Right renal pelvis (tissue), 4 donors: Measurements from ENCODE around the gene ALDOB. TPM values are rescaled to one million over a fixed set of nuclear protein-coding genes. Genes with fewer than 3 reads are reported as not detected.

Source experiments
- DNase-seq, 4 donors: peaks; one replicate each; pipeline ENCODE4 v3.0.0-alpha.2; 2013; ENCODE audit warnings: low read depth in 4 of 4, low spot score in 3 of 4, missing footprints in 1 of 4
- polyA plus RNA-seq, 4 donors: library from polyadenylated mRNA; unstranded; fragments of 120-200 nt; gene quantifications; one replicate each; pipeline ENCODE4 v1.2.1, GENCODE V29; 2013; ENCODE audit not compliant: insufficient read length in 4 of 4

ALDOB gene
- 1,000 to 10,000 TPM in 1 of 4 donors, 100 to 1,000 TPM in 3; 651 to 1,095 (median 808) TPM for polyA plus RNA-seq

DNA sequence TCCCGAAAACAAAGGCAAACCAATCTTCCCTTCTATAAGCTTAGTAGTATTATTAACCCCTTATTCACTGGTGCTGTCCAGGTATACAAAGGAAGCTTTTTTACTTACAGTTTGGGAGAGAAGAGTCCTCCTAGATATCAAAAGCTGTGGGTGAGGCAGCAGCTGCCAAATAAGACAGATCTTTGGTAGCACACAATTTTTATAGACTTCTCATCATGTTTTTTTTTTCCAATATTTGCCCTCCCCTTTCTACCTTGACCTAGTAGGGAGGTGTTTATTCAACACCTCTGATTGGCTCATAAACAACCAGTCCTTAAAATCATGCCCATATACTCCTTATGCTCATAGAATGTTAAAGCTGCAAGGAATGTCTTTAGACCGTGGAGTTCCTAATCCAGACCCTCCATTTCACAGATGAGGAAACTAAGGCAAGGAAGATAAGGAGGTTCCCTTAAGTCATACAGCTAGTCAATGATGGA lies at the start of gene ALDOB:
ALDOB (minus strand) TSS at position 174 of the 479 bp plus-strand sequence. CDS start 4,887 bp downstream, outside the sequence.
- DNase-seq = no peak

DNA sequence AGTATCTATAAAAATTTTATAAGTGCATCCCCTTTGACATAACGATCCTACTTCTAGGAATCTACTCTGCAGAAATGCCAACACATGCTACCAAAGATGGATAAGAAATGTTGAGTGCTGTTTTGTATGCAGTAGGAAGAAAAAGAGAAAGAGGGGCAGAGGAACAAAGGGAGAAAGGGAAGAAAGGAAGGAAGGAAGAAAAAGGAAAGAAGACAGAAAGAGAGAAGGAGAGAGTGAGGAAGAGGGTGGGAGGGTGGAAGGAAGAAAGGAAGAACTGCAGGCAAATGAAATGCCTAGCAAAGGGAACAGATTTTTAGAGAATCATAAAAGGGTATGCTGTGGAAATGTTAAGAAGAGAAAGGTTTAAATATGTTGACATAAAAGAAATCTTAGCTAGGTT lies 48.5 kb upstream of the ALDOB start:
- DNase-seq = no peak

DNA sequence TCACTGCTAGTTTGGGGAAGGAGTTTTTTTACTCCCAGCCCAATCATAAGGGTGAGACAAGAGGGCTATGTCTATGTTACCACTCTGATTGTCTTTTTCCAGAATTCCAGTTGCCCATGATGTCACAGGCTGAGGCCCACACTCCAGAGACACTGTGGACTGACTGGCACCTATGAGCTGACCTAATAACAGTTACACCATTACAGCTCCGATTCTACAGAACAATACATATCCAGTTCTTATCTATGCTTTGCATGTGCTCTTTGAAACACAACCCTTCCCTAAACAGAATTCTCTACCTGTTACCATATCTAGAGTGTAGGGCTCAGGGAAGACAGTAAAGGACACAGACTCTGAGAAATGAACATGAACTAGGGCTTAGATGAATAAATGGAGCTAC lies 45.7 kb upstream of the ALDOB start:
- no peak for DNase-seq

GRCh38 chr9:101480386-101480785 lies 44.8 kb upstream of the ALDOB start:
- no peak for DNase-seq

- DNase-seq = no peak
Observed at GRCh38 chr9:101479338-101480030, 43.9 kb upstream of the ALDOB start.

DNA sequence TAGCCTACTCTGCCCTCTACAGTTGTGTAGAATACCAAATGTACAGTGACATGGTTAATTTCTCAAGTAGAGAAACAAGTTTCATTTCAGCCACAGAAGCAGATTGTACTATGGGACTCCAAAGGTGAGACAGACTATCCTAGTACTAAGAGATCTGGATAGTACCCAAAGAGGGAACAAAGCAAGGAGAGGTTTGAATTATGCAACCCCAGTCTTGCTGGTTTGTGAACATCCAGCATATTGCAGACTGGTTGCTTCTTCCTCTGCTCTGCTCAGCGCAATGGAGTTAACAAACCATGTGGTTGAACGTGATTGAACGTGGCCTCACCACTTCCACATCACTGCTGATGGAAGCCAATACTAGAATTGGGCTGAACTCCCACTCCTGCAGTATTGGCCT lies 43.3 kb upstream of the ALDOB start:
- DNase-seq = no peak

DNA sequence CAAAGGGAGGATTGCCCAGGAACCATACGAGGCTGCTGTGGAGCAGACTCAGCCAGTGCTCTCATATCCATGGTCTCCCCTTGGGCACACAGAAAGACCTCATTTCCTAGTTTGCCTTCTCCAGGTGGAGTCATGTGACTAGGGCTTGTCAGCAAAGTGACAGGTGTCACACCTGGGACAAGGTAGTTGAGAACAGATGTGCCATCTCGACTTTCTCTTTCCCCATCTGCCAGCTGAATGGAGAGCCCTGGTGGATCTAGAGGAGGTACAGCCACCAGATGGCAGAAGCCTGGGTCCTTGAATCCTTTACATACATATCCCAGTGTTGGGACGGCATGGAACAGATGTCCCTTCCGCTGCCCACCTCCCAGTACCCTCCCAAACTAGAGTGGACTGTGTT lies 42.9 kb upstream of the ALDOB start:
- DNase-seq = no peak

GRCh38 chr9:101477736-101478135 lies 42.2 kb upstream of the ALDOB start:
- DNase-seq = no peak

GRCh38 chr9:101477214-101477613 lies 41.6 kb upstream of the ALDOB start:
- no peak for DNase-seq

- DNase-seq = no peak
Observed at GRCh38 chr9:101476576-101477208, 41.1 kb upstream of the ALDOB start.

DNA sequence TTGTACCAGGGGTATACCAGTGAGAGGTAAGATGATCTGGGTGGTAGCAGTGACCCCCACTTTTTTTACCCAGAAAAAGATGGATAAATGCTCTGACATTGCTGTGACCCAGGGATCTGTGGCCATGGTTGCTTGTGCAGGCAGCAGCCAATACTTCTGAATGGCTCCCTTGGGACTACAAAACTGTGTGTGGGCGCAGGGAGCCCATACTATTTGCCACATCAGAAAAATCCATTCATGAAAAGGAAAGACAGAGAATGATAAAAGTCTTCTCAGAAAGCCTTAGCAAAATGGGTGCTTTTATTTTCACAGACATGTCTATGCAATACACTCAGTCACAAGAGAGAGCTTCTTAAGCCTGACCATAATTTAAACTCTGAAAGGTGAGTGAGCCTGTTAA lies 37.3 kb upstream of the ALDOB start:
- DNase-seq = no peak

GRCh38 chr9:101470929-101471328 lies 35.4 kb upstream of the ALDOB start:
- DNase-seq = no peak

DNA sequence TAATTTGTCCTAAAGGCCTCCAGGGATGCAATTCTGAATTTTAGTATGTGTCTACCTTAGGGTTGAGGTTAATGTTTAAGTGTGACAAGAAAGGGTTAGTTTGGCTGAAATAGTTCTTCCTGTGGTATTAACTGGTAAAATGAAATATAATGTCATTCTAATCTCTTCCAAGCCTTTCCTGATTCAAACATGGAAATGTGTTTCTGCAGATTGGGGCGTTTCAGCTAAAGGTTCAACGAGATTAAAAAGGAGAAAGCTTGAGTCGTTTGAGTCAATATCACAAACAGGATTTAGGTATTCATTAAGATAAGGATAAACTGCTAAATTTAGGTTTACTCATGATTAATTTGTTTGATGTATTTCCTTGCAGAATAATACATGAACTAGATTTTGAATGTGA lies 34.4 kb upstream of the ALDOB start:
- DNase-seq = no peak

DNA sequence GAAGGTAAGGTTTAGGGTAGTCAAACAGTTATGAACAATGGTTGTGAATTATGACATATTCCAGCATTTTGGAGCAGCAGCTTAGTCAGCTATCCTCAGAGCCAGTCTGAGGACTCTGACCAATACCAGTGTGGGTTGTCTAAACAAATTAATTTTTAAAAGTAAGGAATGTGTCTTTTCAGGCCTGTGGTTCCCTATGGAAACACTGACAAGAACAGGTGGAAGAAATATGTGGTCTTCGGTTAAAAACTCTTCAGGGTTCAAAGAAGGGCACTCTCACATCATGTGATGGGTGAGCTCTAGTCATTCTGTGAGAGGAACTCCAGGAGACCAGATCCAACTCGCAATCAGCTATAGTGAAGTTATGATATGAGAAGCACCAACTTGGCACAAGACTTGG lies 33.5 kb upstream of the ALDOB start:
- no peak for DNase-seq

DNA sequence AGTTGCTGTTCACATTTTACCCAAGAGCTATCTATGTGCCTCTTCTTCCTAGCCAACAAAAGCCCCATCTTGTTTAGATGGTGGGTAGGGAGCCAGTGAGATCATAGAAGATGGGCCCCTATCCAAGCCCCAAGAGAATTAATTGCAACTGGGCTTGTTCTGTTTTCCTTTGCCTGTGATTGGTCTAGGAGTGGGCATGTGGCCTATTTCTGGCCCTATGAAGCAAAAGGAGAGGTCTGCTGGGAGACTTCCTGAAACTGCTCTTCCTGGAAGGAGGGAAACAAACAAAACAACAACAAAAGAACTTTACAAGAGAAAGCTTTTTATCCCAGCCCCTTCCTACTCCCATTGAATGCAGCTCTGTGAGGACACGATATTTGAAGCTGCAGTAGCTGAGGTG lies 32.5 kb upstream of the ALDOB start:
- no peak for DNase-seq

GRCh38 chr9:101467690-101468089 lies 32.1 kb upstream of the ALDOB start:
- no peak for DNase-seq

- no peak for DNase-seq
Observed at GRCh38 chr9:101466863-101467262, 31.3 kb upstream of the ALDOB start.

DNA sequence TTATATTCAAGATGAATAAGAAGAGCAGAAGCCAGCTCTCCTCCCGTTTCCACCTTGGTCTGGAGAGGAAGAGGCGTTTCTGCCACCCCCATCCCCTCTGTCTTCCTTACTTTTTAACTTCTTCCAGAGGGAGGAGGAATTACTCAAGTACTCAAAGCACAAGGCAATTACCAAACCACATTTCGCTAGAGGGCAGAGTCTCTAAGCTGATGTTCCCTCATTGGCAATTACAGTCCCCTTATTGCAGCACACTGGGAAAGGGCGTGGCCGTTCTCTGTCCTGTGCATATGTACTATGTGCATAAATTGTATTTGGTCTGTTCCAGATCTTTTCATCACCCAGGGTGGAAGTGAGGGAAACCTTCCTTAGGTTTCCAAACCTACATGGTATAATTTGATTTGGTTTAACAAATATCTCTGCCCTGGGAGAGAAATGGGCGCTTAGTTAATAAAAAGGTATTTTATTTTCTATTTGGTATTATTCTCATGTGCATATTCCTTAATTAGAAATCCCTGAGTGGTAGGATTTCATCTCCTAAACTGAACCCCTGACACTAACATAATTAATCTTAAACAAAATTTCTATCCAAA lies 29.8 kb upstream of the ALDOB start:
- DNase-seq = no peak

DNA sequence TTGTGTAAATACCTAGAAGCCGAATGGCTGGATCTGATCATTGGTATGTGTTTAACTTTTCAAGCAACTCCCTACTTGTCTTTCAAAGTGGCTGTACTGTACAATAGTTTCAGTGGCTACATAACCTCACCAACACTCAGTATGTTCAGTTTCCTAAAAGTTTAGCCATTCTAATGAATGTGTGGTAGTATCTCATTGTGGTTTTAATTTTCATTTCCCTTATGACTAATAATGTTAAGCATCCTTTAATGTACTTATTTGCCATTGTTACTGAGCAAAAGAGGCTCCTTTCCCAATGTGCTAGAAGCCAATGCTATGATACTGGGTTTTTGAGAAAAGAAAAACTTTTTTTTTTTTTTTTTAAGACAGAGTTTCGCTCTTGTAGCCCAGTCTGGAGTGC lies 27.8 kb upstream of the ALDOB start:
- no peak for DNase-seq

GRCh38 chr9:101462558-101462957 lies 27.0 kb upstream of the ALDOB start:
- DNase-seq = no peak

DNA sequence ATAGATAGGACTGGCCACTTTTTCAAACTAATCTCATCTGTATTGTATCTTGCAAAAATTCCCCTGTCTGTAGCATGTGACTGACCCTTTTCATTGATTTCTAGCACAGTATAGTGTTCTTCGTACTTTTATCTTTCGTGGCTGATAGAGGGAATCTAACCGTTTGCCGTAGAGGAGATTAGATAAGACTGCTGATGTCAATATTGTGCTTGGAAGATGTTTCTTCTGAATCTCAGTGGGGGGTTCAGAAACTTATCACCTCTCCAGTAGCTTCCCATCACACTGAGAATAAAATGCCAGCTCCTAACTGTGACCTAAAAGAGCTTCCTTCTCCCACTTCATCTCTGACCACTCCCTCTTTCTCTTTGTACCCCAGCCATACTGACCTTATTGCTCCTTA lies 25.4 kb upstream of the ALDOB start:
- DNase-seq = no peak
